Measurements from ENCODE around the gene PHLDA1. TPM values are rescaled to one million over a fixed set of nuclear protein-coding genes. Genes with fewer than 3 reads are reported as not detected.
"Not testable (repeated sequence)": the region's sequence is repeated elsewhere in the genome, so short reads cannot be mapped to it uniquely, and the experiment has no call there.

PHLDA1 gene
- total RNA-seq, 1 donor from 2014 or later, result 16.2 TPM

- no peaks in the 10 kb centered on the region for H3K9me3 ChIP-seq
- DNase-seq, result no peak
- ATAC-seq, result no peak
- no peak overlapping the region for H3K27ac ChIP-seq
- TF ChIP-seq CTCF (IDR thresholded peaks at IDR 0.05), result no peak
- intact Hi-C loops (cut with DNase I), result no loop called here
- no peaks in the 10 kb centered on the region for H3K36me3 ChIP-seq
- H3K27me3 ChIP-seq, result no peaks in the 10 kb centered on the region
- no peak overlapping the region for H3K4me3 ChIP-seq
- peaks cover 6% of the 10 kb centered on the region for H3K4me1 ChIP-seq
Observed at GRCh38 chr12:75996861-75997447, 34.6 kb downstream of the PHLDA1 start.

GRCh38 chr12:75995691-75996090 is 35.9 kb downstream of the PHLDA1 start:
- intact Hi-C loops (cut with DNase I), result no loop called here
- Histone ChIP-seq H3K9me3 (no peaks in the 10 kb centered on the region), H3K27ac (no peak overlapping the region), H3K4me1 (peaks cover 6% of the 10 kb centered on the region), H3K36me3 (no peaks in the 10 kb centered on the region), H3K27me3 (no peaks in the 10 kb centered on the region), H3K4me3 (no peak overlapping the region)
- DNase-seq, result no peak
- ATAC-seq, result no peak
- TF ChIP-seq CTCF (IDR thresholded peaks at IDR 0.05), result no peak

GRCh38 chr12:75994069-75994740 is 37.4 kb downstream of the PHLDA1 start:
- TF ChIP-seq CTCF (IDR thresholded peaks at IDR 0.05), result no peak
- no peak for ATAC-seq

GRCh38 chr12:75991753-75992152 is 39.8 kb downstream of the PHLDA1 start:
- DNase-seq (no peak), ATAC-seq (no peak)
- Histone ChIP-seq H3K36me3 (no peaks in the 10 kb centered on the region), H3K4me1 (no peaks in the 10 kb centered on the region), H3K27me3 (no peaks in the 10 kb centered on the region), H3K4me3 (no peak overlapping the region), H3K27ac (no peak overlapping the region), H3K9me3 (no peaks in the 10 kb centered on the region)
- intact Hi-C loops (cut with DNase I), result no loop called here
- TF ChIP-seq CTCF (IDR thresholded peaks at IDR 0.05), result no peak

More at GRCh38 chr12:75994069-75994740, 37.4 kb downstream of the PHLDA1 start:
- Histone ChIP-seq H3K4me1 (peaks cover 6% of the 10 kb centered on the region), H3K4me3 (no peak overlapping the region), H3K27ac (no peak overlapping the region), H3K9me3 (no peaks in the 10 kb centered on the region), H3K27me3 (no peaks in the 10 kb centered on the region), H3K36me3 (no peaks in the 10 kb centered on the region)
- intact Hi-C loops (cut with DNase I), result no loop called here
- DNase-seq, result no peak

- Histone ChIP-seq H3K27ac (no peak overlapping the region), H3K4me1 (no peaks in the 10 kb centered on the region), H3K9me3 (no peaks in the 10 kb centered on the region), H3K27me3 (no peaks in the 10 kb centered on the region), H3K36me3 (no peaks in the 10 kb centered on the region), H3K4me3 (no peak overlapping the region)
- intact Hi-C loops (cut with DNase I), result no loop called here
- no peak for TF ChIP-seq CTCF (IDR thresholded peaks at IDR 0.05)
- ATAC-seq, result peak; percentile 92
- DNase-seq, result no peak
Observed at GRCh38 chr12:75990189-75990912, 41.2 kb downstream of the PHLDA1 start.

GRCh38 chr12:75987709-75988108 is 43.9 kb downstream of the PHLDA1 start:
- H3K4me3 ChIP-seq; H3K9me3 ChIP-seq; intact Hi-C loops (cut with DNase I); H3K36me3 ChIP-seq; H3K27me3 ChIP-seq; DNase-seq; H3K4me1 ChIP-seq; H3K27ac ChIP-seq; ATAC-seq: not testable (repeated sequence)
